Fibroblast of skin of right biceps (primary cell): Measurements from ENCODE around the gene GNAQ.
"Not testable (repeated sequence)": the region's sequence is repeated elsewhere in the genome, so short reads cannot be mapped to it uniquely, and the experiment has no call there.

ENCODE experiments used
- DNase-seq: peaks from one replicate; pipeline ENCODE4 v3.0.0-alpha.2; 2013

The GNAQ gene

DNA sequence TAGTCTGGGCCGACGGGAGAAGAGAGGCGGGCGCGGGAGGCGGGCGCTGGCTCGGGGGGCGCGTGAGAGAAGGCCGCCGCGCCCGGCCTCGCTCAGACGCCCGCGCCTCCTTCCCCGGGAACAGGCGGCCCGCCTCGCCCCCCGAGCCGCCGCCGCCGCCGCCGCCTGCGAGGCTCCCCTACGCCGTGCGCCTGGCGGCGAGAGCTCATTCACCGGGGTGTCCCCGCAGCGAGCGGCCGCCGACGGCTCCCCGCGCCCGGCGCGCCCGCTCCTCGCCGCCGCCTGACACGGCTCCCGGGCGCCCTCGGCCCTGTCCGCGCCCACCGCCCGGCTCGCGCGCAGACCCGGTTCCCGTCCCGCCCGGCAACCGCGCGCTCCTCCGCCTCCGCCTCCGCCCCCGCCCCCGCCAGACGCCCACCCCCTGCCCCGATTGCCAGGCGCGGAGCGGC is at the start of gene GNAQ:
GNAQ (minus strand) TSS at position 368 of the 449 bp plus-strand sequence. CDS start 576 bp downstream, outside the sequence.
- DNase-seq = no peak

- DNase-seq = peak; percentile 21
These were observed 43.0 kb upstream of the GNAQ start for GRCh38 chr9:78074385-78075291.

GRCh38 chr9:78073722-78074121 is 42.1 kb upstream of the GNAQ start:
- no peak for DNase-seq

GRCh38 chr9:78072586-78073199 is 41.1 kb upstream of the GNAQ start:
- DNase-seq = no peak

GRCh38 chr9:78070521-78070920 is 38.9 kb upstream of the GNAQ start:
- DNase-seq = no peak

DNA sequence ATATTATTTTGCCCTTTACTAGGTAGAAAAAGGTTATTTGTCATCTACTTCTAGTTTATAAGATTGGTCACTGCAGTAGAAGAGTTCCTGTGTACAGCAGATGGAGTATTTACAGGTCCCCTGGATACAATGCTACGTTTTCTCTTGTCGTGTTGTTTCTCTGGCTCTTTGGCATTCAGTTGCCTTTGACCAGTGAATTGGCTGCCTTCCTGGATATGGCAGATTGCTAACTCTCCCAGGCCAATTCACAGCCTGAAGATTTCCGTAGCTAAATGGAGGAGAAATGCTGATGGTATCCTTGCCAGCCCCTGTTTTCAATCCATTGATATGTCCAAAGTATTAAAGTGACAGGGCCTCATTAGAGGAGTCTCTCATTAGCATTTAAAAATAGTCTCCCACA is 32.5 kb upstream of the GNAQ start:
- DNase-seq = no peak

- no peak for DNase-seq
These were observed 31.1 kb upstream of the GNAQ start for GRCh38 chr9:78062710-78063109.

GRCh38 chr9:78054218-78054617 is 22.6 kb upstream of the GNAQ start:
- DNase-seq = not testable (repeated sequence)

- DNase-seq = no peak
These were observed 22.0 kb upstream of the GNAQ start for GRCh38 chr9:78053627-78054026.

GRCh38 chr9:78050421-78050820 is 18.8 kb upstream of the GNAQ start:
- DNase-seq = no peak

GRCh38 chr9:78049484-78049883 is 17.9 kb upstream of the GNAQ start:
- DNase-seq = no peak

DNA sequence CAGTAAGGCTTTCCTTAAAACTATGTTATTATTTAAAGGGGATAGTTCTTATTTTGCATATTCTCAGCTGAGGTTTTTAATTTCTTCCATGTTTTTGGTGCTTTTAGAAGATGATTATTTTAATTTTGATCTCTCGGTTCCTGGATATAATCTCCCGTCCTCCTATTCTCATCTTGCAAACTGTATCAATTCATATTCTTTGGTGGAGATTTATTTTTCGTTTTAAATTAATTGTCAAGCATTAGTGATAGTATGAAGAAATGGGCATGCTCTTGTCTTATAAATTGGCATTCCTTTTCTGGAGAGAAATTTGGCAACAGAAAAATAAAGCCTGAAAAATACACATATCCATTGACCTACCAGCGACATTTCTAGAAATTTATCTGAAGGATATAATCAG is 15.5 kb upstream of the GNAQ start:
- no peak for DNase-seq

- DNase-seq = no peak
These were observed 14.5 kb upstream of the GNAQ start for GRCh38 chr9:78046112-78046511.

DNA sequence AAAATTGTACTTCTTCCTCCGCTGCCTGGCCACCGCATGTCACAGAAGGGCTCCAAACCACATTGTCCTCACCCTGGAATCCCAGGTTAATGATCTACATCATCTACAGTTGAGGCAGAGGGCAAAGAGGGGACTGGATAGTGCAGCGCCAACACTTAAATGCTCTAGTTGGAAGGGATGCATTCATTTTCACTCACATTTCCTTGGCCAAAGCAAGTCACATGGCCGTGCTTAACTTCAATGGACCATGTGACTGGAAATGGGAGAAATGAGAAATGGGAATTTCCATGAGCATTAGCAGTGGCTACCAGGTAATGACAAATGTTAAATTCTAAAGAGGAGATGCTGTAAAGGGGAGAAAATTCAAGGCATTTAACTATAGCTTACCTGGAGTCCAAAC is 13.3 kb upstream of the GNAQ start:
- no peak for DNase-seq

- DNase-seq = no peak
These were observed 12.6 kb upstream of the GNAQ start for GRCh38 chr9:78044189-78044588.

DNA sequence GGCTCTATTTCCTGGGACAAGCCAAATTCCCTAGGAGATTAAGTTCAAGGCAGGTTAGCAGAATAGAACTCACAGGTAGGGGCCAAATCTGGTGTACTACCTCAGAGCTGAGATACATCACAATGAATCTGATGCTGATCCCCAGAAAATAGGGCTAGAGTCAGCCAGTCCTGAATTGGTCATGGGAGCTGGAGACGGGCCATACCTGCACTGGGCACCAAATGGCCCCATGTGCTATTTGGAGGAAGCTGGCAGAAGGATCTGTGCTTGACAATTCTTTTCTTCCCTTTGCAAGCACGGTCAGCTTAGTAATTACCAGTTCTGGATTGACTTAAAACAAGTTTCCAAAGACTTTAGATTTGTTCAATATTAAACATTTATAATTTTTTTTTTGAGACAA is 10.4 kb upstream of the GNAQ start:
- no peak for DNase-seq

- DNase-seq = no peak
These were observed 9.1 kb upstream of the GNAQ start for GRCh38 chr9:78040726-78041125.

DNA sequence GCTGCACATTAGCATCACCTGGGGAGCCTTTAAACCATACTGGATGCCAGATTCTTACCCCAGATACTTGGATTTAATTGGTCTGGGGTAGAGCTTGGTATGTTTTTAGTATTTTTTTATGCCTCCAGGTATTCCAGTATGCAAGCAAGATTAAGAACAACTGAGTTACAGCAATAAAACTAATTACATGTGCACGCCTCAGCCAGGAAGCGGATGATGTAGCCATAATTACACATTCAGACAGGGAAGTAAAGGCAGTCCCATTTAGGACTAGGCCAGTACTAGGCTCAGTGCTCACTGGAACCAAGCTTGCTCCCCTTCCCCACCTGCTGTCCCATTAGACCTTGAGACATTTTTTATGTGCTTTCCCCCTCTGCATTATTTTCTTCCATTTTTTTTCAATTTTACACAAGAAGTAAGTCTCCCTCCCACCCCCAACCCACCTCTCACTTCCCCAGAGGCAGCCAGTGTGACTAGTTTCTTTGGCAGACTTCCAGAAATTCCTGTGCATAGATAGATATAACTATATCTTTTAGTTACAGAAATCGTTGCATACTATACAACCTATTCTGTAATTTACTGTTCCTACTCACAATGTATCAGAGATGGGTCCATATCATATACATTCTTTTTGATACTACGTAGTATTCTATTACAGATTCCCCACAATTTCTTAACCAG is 7.1 kb upstream of the GNAQ start:
- peak; percentile 59 for DNase-seq

DNA sequence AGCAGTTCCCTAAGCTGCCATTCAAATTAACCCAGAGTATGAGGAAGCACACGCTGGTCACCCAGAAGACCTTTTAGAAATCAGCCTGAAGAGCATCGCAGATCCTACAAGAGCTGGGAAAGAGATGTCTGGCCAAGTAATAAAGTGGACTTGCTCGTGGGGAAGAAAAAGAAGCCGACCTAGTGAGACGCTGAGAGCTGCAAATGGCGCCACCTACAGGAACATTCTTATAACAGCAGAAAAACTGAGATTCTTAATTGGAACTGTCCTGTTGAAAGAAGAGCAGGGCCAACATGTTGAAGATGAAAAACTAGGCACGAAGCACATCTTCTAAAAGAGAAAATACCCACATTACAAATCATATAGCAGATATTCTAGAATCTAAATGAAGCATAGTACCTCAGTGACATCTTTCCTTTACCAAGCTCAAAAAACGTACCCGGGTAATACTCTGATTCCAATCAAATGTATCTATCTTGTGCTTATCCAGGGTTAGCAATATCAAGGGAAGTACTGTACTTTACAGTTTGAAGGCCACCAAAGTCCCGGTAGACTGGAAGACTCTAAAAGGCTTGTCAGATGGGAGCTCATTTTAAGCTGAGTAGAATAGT is 3.9 kb upstream of the GNAQ start:
- DNase-seq = peak; percentile 76

GRCh38 chr9:78033870-78034269 is 2.3 kb upstream of the GNAQ start:
- DNase-seq = no peak

DNA sequence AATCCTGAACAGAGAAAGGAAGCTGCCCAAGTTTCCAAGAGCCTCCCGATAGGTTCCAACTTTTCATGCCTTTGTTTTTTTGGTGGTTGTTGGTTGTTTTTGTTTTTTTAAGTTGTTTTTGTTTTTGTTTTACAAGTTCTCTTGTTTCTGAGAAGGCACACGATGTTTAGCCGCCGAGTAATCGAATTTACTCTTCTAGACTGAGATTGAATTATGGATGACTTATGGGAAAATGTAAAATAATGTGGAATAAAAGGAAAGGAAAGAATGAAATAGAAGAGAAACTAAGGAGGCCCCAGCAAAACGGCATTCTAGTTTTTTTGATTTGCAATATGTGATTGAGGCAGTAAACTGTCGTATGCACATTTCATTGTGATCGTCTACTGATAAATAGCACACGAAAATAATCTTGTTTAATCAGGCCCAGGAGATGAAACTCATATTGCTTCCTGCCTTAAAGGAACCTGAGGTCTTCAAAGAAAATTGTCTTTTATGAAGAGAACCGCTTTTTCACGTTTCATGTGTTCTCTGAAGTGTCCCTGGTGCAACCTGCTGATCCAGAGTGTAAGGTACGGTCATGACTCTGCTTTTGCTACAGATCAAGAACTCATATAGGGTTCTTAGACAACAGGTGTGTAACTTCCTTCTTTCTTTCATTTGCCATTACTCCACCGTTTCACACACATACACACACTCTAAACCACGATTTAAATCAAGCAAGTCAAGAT is 1.3 kb upstream of the GNAQ start:
- no peak for DNase-seq

- peak; percentile 97 for DNase-seq
These were observed 500 bp upstream of the GNAQ start for GRCh38 chr9:78031893-78032729.
